Measurements from ENCODE around the gene SLC25A53. TPM values are rescaled to one million over a fixed set of nuclear protein-coding genes. Genes with fewer than 3 reads are reported as not detected.
"Not testable (repeated sequence)": the region's sequence is repeated elsewhere in the genome, so short reads cannot be mapped to it uniquely, and the experiment has no call there.

The SLC25A53 gene
- total and polyA plus RNA-seq, 2 experiments from 2014 or later: 5.7 to 6.8 TPM

- Histone ChIP-seq H3K9me2 (replicated peaks; ENCODE audit: insufficient read depth) (no peaks in the 10 kb centered on the region), H3K27ac (no peak overlapping the region), H3K4me1 (ENCODE audit: insufficient read depth) (no peaks in the 10 kb centered on the region), H4K20me1 (ENCODE audit: insufficient read depth, poor library complexity, severe bottlenecking) (no peaks in the 10 kb centered on the region), H3K9me3 (ENCODE audit: low read depth) (no peaks in the 10 kb centered on the region), H3K36me3 (replicated peaks; ENCODE audit: insufficient read depth, low read depth) (no peaks in the 10 kb centered on the region), H3K4me3 (no peak overlapping the region), H2AFZ (no peak overlapping the region), H3K4me2 (no peak overlapping the region), H3K79me2 (no peaks in the 10 kb centered on the region), H3K27me3 (no peaks in the 10 kb centered on the region)
- TF ChIP-seq EZH2 (IDR thresholded peaks at IDR 0.05; ENCODE audit: borderline replicate concordance) (no peak), EZH2phosphoT487 (IDR thresholded peaks at IDR 0.05; ENCODE audit: low read depth, severe bottlenecking, unreplicated experiment) (no peak), CTCF (IDR thresholded peaks at IDR 0.05; ENCODE audit: poor library complexity) (no peak)
- no peak for DNase-seq (ENCODE audit: low spot score)
Measured at GRCh38 chrX:104117759-104118158, 39.0 kb downstream of the SLC25A53 start.

GRCh38 chrX:104113222-104113965, 43.4 kb downstream of the SLC25A53 start:
- Histone ChIP-seq H3K4me3 (peak overlapping the region; percentile 58), H3K4me2 (peak overlapping the region; percentile 84), H3K9me2 (replicated peaks; ENCODE audit: insufficient read depth) (no peaks in the 10 kb centered on the region), H3K27me3 (no peaks in the 10 kb centered on the region), H3K4me1 (ENCODE audit: insufficient read depth) (no peaks in the 10 kb centered on the region), H3K79me2 (no peaks in the 10 kb centered on the region), H3K9me3 (ENCODE audit: low read depth) (no peaks in the 10 kb centered on the region), H2AFZ (peak overlapping the region; percentile 66), H3K36me3 (replicated peaks; ENCODE audit: insufficient read depth, low read depth) (no peaks in the 10 kb centered on the region), H3K27ac (no peak overlapping the region), H4K20me1 (ENCODE audit: insufficient read depth, poor library complexity, severe bottlenecking) (no peaks in the 10 kb centered on the region)
- 45% methylated on average over 24 of the region's 24 CpGs for WGBS (ENCODE audit: low lambda C conversion rate, missing lambda C conversion rate)
- TF ChIP-seq EZH2 (IDR thresholded peaks at IDR 0.05; ENCODE audit: borderline replicate concordance) (no peak), CTCF (IDR thresholded peaks at IDR 0.05; ENCODE audit: poor library complexity) (peak; percentile 50), EZH2phosphoT487 (IDR thresholded peaks at IDR 0.05; ENCODE audit: low read depth, severe bottlenecking, unreplicated experiment) (no peak)
- DNase-seq (ENCODE audit: low spot score): peak; percentile 63

- Histone ChIP-seq H4K20me1 (ENCODE audit: insufficient read depth, poor library complexity, severe bottlenecking) (no peaks in the 10 kb centered on the region), H3K9me2 (replicated peaks; ENCODE audit: insufficient read depth) (no peaks in the 10 kb centered on the region), H3K9me3 (ENCODE audit: low read depth) (no peaks in the 10 kb centered on the region), H3K4me2 (peak within 1 kb of the TSS; percentile 84), H3K27ac (peak within 1 kb of the TSS; percentile 92), H3K79me2 (no peaks in the 10 kb centered on the region), H3K27me3 (no peaks in the 10 kb centered on the region), H3K4me3 (peak within 1 kb of the TSS; percentile 58), H3K4me1 (ENCODE audit: insufficient read depth) (no peaks in the 10 kb centered on the region), H2AFZ (peak within 1 kb of the TSS; percentile 66), H3K36me3 (replicated peaks; ENCODE audit: insufficient read depth, low read depth) (no peaks in the 10 kb centered on the region)
- WGBS (ENCODE audit: low lambda C conversion rate, missing lambda C conversion rate): 39% methylated on average over 56 of the region's 67 CpGs
- no peak for TF ChIP-seq EZH2phosphoT487 (IDR thresholded peaks at IDR 0.05; ENCODE audit: low read depth, severe bottlenecking, unreplicated experiment)
- peak; percentile 58 for DNase-seq (ENCODE audit: low spot score)
Measured at GRCh38 chrX:104112326-104112951, 44.4 kb downstream of the SLC25A53 start, which contains the start of gene ZCCHC18. ZCCHC18 (plus strand) TSS chrX:104112523; CDS start chrX:104114112, 1,589 bp downstream.

GRCh38 chrX:104110491-104111240, 46.1 kb downstream of the SLC25A53 start:
- H3K79me2 ChIP-seq; H2AFZ ChIP-seq; DNase-seq (ENCODE audit: low spot score); H3K9me2 ChIP-seq (replicated peaks; ENCODE audit: insufficient read depth); H3K4me3 ChIP-seq; H3K27me3 ChIP-seq; H3K4me1 ChIP-seq (ENCODE audit: insufficient read depth); H3K36me3 ChIP-seq (replicated peaks; ENCODE audit: insufficient read depth, low read depth); H3K4me2 ChIP-seq; H3K27ac ChIP-seq; H3K9me3 ChIP-seq (ENCODE audit: low read depth); H4K20me1 ChIP-seq (ENCODE audit: insufficient read depth, poor library complexity, severe bottlenecking): not testable (repeated sequence)
- WGBS (ENCODE audit: low lambda C conversion rate, missing lambda C conversion rate): 60% methylated on average over 6 of the region's 6 CpGs
